Stimulated activated naive B cell treated with anti-CD40 and anti-IgM and Interleukin-4, amounts not matched to agents 10 μg/mL and 1 μg/mL and 100 μg/mL, for 72 hours (primary cell): ENCODE measurements around the gene RNF144A.
"Not testable (repeated sequence)": the region's sequence is repeated elsewhere in the genome, so short reads cannot be mapped to it uniquely, and the experiment has no call there.

Experiments used
- ATAC-seq, 2 donors: fragments of 150-1000 bp; cut with Tn5 transposase; replicated peaks; 2 replicates each; pipeline ENCODE4 v1.10.0; 2021; ENCODE audit warnings: moderate library complexity in 1 of 2
- DNase-seq: peaks from one replicate; pipeline ENCODE4 v3.0.0; 2021
- H3K27ac Mint-ChIP-seq: one replicate; pipeline ENCODE4 v1.8.0; 2022; ENCODE audit warnings: mild to moderate bottlenecking, mixed read lengths
- H3K27me3 Mint-ChIP-seq, 2 donors: one replicate each; pipeline ENCODE4 v1.8.0; 2022; ENCODE audit warnings: mixed read lengths in 2 of 2
- H3K36me3 Mint-ChIP-seq, 2 donors: one replicate each; pipeline ENCODE4 v1.8.0; 2022; ENCODE audit warnings: mixed read lengths in 2 of 2, mild to moderate bottlenecking in 1 of 2
- H3K4me1 Mint-ChIP-seq, 2 donors: one replicate each; pipeline ENCODE4 v1.8.0; 2022; ENCODE audit warnings: mixed read lengths in 2 of 2, mild to moderate bottlenecking in 1 of 2
- H3K4me3 Mint-ChIP-seq, 2 donors: one replicate each; pipeline ENCODE4 v1.8.0; 2022; ENCODE audit warnings: mild to moderate bottlenecking in 2 of 2, mixed read lengths in 2 of 2, moderate library complexity in 1 of 2
- H3K9me3 Mint-ChIP-seq, 2 donors: one replicate each; pipeline ENCODE4 v1.8.0; 2022; ENCODE audit warnings: mixed read lengths in 2 of 2, mild to moderate bottlenecking in 1 of 2

The RNF144A gene

DNA sequence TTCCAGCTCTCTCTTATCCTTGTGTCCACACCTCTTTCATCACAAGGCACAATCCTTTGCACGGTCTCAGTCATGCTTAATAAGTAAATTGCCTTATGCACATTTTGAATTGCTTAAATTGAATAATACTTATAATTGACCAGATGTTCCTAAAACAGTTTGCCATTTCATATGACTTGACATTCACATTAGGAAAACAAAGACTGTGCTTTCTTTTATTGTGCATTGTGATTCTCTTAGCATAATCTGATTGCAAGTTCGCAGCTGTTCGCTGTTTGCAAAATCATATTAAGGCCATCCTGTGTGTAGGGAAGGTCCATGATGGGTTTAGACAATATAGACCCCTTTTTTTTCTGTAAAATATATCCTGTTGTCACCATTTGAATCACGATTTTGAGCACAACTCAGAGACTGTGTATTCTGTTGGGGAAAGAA is 75.6 kb downstream of the RNF144A start:
- ATAC-seq (no peak), DNase-seq (no peak)
- Mint-ChIP-seq H3K27ac (no peak overlapping the region), H3K36me3 (peaks cover 0 to 4% of the 10 kb centered on the region in 2 donors), H3K4me3 (no peak overlapping the region), H3K9me3 (peaks cover 4 to 6% of the 10 kb centered on the region in 2 donors), H3K4me1 (peaks cover 11 to 14% of the 10 kb centered on the region in 2 donors), H3K27me3 (no peaks in the 10 kb centered on the region)

- Mint-ChIP-seq H3K27me3 (no peaks in the 10 kb centered on the region), H3K27ac (no peak overlapping the region), H3K36me3 (peaks cover 0 to 4% of the 10 kb centered on the region in 2 donors), H3K4me3 (no peak overlapping the region), H3K9me3 (peaks cover 4 to 6% of the 10 kb centered on the region in 2 donors), H3K4me1 (peaks cover 12 to 14% of the 10 kb centered on the region in 2 donors)
- DNase-seq = no peak
- no peak for ATAC-seq
Measured at GRCh38 chr2:6993229-6993640, 76.0 kb downstream of the RNF144A start.

DNA sequence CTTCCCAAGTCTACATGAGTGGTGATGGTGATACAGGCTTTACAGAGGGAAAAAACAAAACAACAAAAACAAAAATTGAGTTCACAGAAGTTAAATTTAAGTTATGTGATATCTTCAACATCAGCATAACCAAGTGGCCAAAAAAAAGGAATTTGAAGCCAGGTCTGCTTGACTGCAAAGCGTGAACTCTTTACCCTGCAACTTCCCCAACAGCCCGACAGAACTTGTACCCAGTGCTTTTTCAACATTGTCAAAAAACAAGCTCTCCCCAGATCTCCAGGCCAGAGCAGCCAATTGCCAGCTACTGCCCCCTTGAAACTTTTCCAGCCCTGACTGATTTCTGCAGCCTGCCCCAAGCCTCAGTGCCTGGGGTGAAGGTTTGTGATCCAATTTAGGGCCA is 76.7 kb downstream of the RNF144A start:
- peaks cover 0 to 4% of the 10 kb centered on the region in 2 donors for H3K36me3 Mint-ChIP-seq
- no peak overlapping the region for H3K4me3 Mint-ChIP-seq

GRCh38 chr2:6994536-6995128 is 77.4 kb downstream of the RNF144A start:
- DNase-seq (no peak), ATAC-seq (no peak)
- Mint-ChIP-seq H3K4me1 (peaks cover 24 to 26% of the 10 kb centered on the region in 2 donors), H3K9me3 (peaks cover 4 to 6% of the 10 kb centered on the region in 2 donors), H3K36me3 (peaks cover 0 to 4% of the 10 kb centered on the region in 2 donors), H3K4me3 (no peak overlapping the region), H3K27ac (no peak overlapping the region), H3K27me3 (no peaks in the 10 kb centered on the region)

More for the DNA sequence above, 76.7 kb downstream of the RNF144A start:
- Mint-ChIP-seq H3K9me3 (peaks cover 4 to 6% of the 10 kb centered on the region in 2 donors), H3K27ac (no peak overlapping the region), H3K4me1 (peaks cover 19 to 21% of the 10 kb centered on the region in 2 donors), H3K27me3 (no peaks in the 10 kb centered on the region)
- ATAC-seq (no peak), DNase-seq (no peak)

- H3K9me3 Mint-ChIP-seq = peaks cover 4 to 5% of the 10 kb centered on the region in 2 donors
- DNase-seq = no peak
- no peak overlapping the region for H3K4me3 Mint-ChIP-seq
- H3K27me3 Mint-ChIP-seq = no peaks in the 10 kb centered on the region
- peaks cover 0 to 4% of the 10 kb centered on the region in 2 donors for H3K36me3 Mint-ChIP-seq
- H3K4me1 Mint-ChIP-seq = peaks cover 30 to 34% of the 10 kb centered on the region in 2 donors
- no peak overlapping the region for H3K27ac Mint-ChIP-seq
- ATAC-seq = no peak
Measured at GRCh38 chr2:6995391-6996097, 78.3 kb downstream of the RNF144A start.

GRCh38 chr2:6999211-6999877 is 82.1 kb downstream of the RNF144A start:
- ATAC-seq (peak; percentile 90), DNase-seq (peak; percentile 27)
- no peaks in the 10 kb centered on the region for H3K9me3 Mint-ChIP-seq
- H3K27ac Mint-ChIP-seq = peak overlapping the region; percentile 84
- H3K27me3 Mint-ChIP-seq = no peaks in the 10 kb centered on the region
- H3K4me3 Mint-ChIP-seq = peak overlapping the region; percentile 51 to 62
- peaks cover 36 to 42% of the 10 kb centered on the region in 2 donors for H3K4me1 Mint-ChIP-seq
- no peaks in the 10 kb centered on the region for H3K36me3 Mint-ChIP-seq

DNA sequence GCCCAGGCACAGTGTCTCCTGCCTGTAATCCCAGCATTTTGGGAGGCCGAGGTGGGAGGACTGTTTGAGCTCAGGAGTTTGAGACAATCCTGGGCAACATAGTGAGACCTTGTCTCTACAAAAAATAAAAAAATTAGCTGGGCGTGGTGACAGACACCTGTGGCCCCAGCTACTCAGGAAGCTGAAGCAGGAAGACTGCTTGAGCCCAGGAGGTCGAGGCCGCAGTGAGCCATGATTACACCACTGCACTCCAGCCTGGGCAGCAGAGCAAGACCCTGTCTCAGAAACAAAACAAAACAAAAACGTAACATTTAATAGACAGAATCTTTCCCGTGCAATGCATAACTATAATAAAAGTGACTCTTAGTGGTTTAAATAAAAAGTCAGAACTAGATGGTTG is 84.2 kb downstream of the RNF144A start:
- DNase-seq, H3K36me3 Mint-ChIP-seq, H3K27ac Mint-ChIP-seq, H3K4me3 Mint-ChIP-seq, ATAC-seq, H3K27me3 Mint-ChIP-seq, H3K9me3 Mint-ChIP-seq: not testable (repeated sequence)
- peaks cover 32 to 52% of the 10 kb centered on the region in 2 donors for H3K4me1 Mint-ChIP-seq

DNA sequence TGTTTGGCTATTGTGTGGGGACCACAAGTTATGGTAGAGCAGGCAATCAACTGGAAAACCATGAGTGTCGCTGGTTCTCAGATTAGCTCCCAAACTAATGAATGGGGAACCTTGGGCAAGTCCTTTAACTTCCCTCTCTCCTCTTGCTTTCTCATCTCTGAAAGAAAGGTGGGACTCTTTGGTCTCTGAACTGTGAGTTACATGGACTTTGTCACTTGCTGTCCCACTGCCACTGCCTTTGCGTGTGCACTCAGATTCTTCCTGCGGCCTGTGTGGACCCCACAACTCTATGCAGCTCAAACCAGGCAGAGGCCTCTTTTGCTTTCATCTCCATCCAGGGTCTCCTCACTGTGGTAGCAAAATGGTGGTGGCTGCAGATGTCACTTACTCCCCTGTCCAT is 86.7 kb downstream of the RNF144A start:
- DNase-seq (no peak), ATAC-seq (no peak)
- H3K9me3 Mint-ChIP-seq = no peaks in the 10 kb centered on the region
- H3K4me3 Mint-ChIP-seq = no peak overlapping the region
- H3K27ac Mint-ChIP-seq = no peak overlapping the region
- peaks cover 43 to 67% of the 10 kb centered on the region in 2 donors for H3K4me1 Mint-ChIP-seq
- H3K36me3 Mint-ChIP-seq = no peaks in the 10 kb centered on the region
- H3K27me3 Mint-ChIP-seq = peaks cover 13 to 26% of the 10 kb centered on the region in 2 donors

DNA sequence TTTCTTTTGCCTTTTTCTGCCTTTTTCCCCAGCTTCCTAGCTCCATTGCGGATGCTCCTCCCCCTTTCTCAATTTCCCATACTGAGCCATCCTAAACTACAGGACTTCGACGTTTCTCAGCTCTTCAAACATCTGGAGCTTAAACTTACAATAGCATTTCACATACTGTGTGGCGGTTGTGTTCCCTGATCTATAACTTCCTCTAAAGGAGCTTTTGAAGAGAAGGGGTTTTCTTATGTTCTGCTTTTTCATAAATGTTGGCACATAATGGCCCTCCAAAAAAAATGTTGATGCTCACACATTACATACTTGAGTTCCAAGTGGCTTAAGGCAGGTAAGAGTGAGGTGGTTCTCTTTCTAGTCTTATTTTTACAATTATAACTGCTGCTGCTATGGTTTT is 87.4 kb downstream of the RNF144A start:
- H3K27me3 Mint-ChIP-seq = peaks cover 13 to 30% of the 10 kb centered on the region in 2 donors
- peak overlapping the region; percentile 33 for H3K4me3 Mint-ChIP-seq
- peaks cover 39 to 61% of the 10 kb centered on the region in 2 donors for H3K4me1 Mint-ChIP-seq
- no peaks in the 10 kb centered on the region for H3K9me3 Mint-ChIP-seq
- no peak for DNase-seq
- no peaks in the 10 kb centered on the region for H3K36me3 Mint-ChIP-seq
- peak overlapping the region; percentile 15 for H3K27ac Mint-ChIP-seq
- peak; percentile 78 to 82 for ATAC-seq

GRCh38 chr2:7007488-7007845 is 90.3 kb downstream of the RNF144A start:
- no peak for DNase-seq
- Mint-ChIP-seq H3K4me3 (peak overlapping the region; percentile 52 to 55), H3K9me3 (no peaks in the 10 kb centered on the region), H3K36me3 (no peaks in the 10 kb centered on the region), H3K4me1 (peaks cover 29 to 48% of the 10 kb centered on the region in 2 donors), H3K27ac (no peak overlapping the region), H3K27me3 (peaks cover 17 to 30% of the 10 kb centered on the region in 2 donors)
- ATAC-seq = peak; percentile 49 to 59

DNA sequence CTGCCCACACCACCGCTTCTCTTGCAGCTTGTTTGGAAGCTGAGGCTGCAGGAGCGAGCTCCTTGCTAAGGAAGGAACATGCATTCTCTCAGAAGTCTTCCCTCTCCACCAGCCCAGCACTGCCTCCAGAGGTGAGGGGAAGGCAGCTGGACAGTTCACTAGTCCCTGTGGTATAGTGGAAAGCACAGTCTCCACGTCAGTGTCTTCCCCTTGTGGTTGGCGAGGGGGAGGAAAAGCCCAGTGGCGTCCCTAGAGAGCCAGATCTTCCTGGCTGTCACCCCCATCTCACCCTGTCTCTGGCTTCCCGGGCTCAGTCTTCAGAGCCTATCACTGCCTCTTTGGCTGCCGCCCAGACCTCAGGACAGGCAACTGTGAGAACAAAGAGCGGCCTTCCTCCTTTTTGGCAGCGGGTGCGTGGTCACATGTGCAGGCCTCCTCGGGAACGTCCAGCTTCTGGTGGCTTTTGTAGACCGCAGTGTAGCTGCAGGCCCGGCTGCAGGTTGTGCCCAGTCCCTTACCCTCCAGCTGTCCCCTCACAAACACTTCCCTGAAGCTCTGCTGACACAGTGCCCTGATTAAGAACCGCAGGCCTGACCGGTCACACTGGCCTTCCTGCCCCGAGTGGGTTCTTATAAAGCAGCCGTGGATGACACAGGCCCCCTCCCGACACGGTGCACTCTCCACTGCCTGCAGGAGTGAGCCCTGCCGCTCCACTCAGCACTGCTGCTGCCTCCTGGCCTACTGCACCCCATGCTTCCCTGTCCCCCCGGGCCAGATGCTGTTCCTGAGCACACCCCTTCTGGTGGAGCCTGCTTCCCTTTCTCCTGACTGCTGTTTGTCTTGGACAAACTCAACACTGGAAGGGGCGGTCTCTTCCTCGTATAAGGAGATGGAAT is 90.9 kb downstream of the RNF144A start:
- peaks cover 17 to 30% of the 10 kb centered on the region in 2 donors for H3K27me3 Mint-ChIP-seq
- H3K4me1 Mint-ChIP-seq = peaks cover 29 to 48% of the 10 kb centered on the region in 2 donors

GRCh38 chr2:7009207-7009911 is 92.1 kb downstream of the RNF144A start:
- no peak for ATAC-seq
- Mint-ChIP-seq H3K27ac (no peak overlapping the region), H3K36me3 (no peaks in the 10 kb centered on the region), H3K4me3 (no peak overlapping the region), H3K9me3 (no peaks in the 10 kb centered on the region), H3K27me3 (peaks cover 17 to 31% of the 10 kb centered on the region in 2 donors), H3K4me1 (peaks cover 24 to 46% of the 10 kb centered on the region in 2 donors)
- DNase-seq = no peak

More for the DNA sequence above, 90.9 kb downstream of the RNF144A start:
- no peaks in the 10 kb centered on the region for H3K36me3 Mint-ChIP-seq
- DNase-seq = peak; percentile 37
- peak overlapping the region; percentile 52 to 55 for H3K4me3 Mint-ChIP-seq
- ATAC-seq = peak; percentile 64 to 74
- H3K27ac Mint-ChIP-seq = peak overlapping the region; percentile 42
- no peaks in the 10 kb centered on the region for H3K9me3 Mint-ChIP-seq

GRCh38 chr2:7010391-7011054 is 93.3 kb downstream of the RNF144A start:
- H3K9me3 Mint-ChIP-seq = no peaks in the 10 kb centered on the region
- no peak overlapping the region for H3K4me3 Mint-ChIP-seq
- H3K36me3 Mint-ChIP-seq = no peaks in the 10 kb centered on the region
- H3K4me1 Mint-ChIP-seq = peaks cover 22 to 37% of the 10 kb centered on the region in 2 donors
- no peak for DNase-seq
- ATAC-seq = no peak
- H3K27me3 Mint-ChIP-seq = peaks cover 17 to 36% of the 10 kb centered on the region in 2 donors
- H3K27ac Mint-ChIP-seq = no peak overlapping the region
